Activated CD8-positive, alpha-beta memory T cell treated with anti-CD3 and anti-CD28 coated beads for 48 hours (primary cell): ENCODE data around the gene DMD.

Experiments
- DNase-seq, 3 experiments: peaks; one replicate each; pipeline ENCODE4 v3.0.0-alpha.2; 2020; ENCODE audit warnings: low read depth in 2 of 3, low spot score in 2 of 3

DMD gene

GRCh38 chrX:31258166-31258565 lies 1953.2 kb downstream of the DMD start:
- no peak for DNase-seq

GRCh38 chrX:31255310-31256033 lies 1955.9 kb downstream of the DMD start:
- no peak for DNase-seq

- no peak for DNase-seq
Observed at GRCh38 chrX:31252133-31252532, 1959.2 kb downstream of the DMD start.

- DNase-seq: no peak
Observed at GRCh38 chrX:31251336-31251735, 1960.0 kb downstream of the DMD start.

- no peak for DNase-seq
Observed at GRCh38 chrX:31245714-31246113, 1965.6 kb downstream of the DMD start.

- DNase-seq: no peak
Observed at GRCh38 chrX:31243804-31244203, 1967.5 kb downstream of the DMD start.

GRCh38 chrX:31240982-31241381 lies 1970.4 kb downstream of the DMD start:
- no peak for DNase-seq

GRCh38 chrX:31237189-31237588 lies 1974.2 kb downstream of the DMD start:
- no peak for DNase-seq

GRCh38 chrX:31236231-31236630 lies 1975.1 kb downstream of the DMD start:
- no peak for DNase-seq

GRCh38 chrX:31233941-31234496 lies 1977.3 kb downstream of the DMD start:
- DNase-seq: no peak

- no peak for DNase-seq
Observed at GRCh38 chrX:31232506-31232905, 1978.8 kb downstream of the DMD start.

- no peak for DNase-seq
Observed at GRCh38 chrX:31228909-31229308, 1982.4 kb downstream of the DMD start.

- no peak for DNase-seq
Observed at GRCh38 chrX:31228415-31228832, 1982.9 kb downstream of the DMD start.

GRCh38 chrX:31227250-31227649 lies 1984.1 kb downstream of the DMD start:
- DNase-seq: no peak

GRCh38 chrX:31225819-31226218 lies 1985.5 kb downstream of the DMD start:
- DNase-seq: no peak

- DNase-seq: no peak
Observed at GRCh38 chrX:31224381-31225012, 1986.9 kb downstream of the DMD start.

GRCh38 chrX:31223817-31224216 lies 1987.5 kb downstream of the DMD start:
- no peak for DNase-seq

- DNase-seq: no peak
Observed at GRCh38 chrX:31222946-31223345, 1988.4 kb downstream of the DMD start.

- DNase-seq: no peak
Observed at GRCh38 chrX:31219174-31219573, 1992.2 kb downstream of the DMD start.

- DNase-seq: no peak
Observed at GRCh38 chrX:31217084-31217483, 1994.3 kb downstream of the DMD start.

GRCh38 chrX:31215277-31215815 lies 1996.0 kb downstream of the DMD start:
- DNase-seq: no peak

GRCh38 chrX:31213941-31214340 lies 1997.4 kb downstream of the DMD start:
- DNase-seq: no peak
